ENCODE measurements around the gene PSKH1. TPM values are rescaled to one million over a fixed set of nuclear protein-coding genes. Genes with fewer than 3 reads are reported as not detected.

The PSKH1 gene
- polyA plus RNA-seq, 2 of the 4 experiments (the other 2 are of a cell fraction), result 15.1 to 15.8 TPM

- Histone ChIP-seq H3K27ac (no peak overlapping the region), H3K4me3 (no peak overlapping the region), H3K4me2 (no peak overlapping the region), H3K4me1 (peaks cover 9% of the 10 kb centered on the region; the same call in 1 of the 3 replicates), H3K9me3 (no peaks in the 10 kb centered on the region)
- DNase-seq (ENCODE audit: low read depth in 1 of 2, low spot score in 1 of 2) (no peak), FAIRE-seq (no peak), ATAC-seq (no peak)
- ChIA-PET CTCF (interaction anchor here (0.8 to 17.4 kb wide), 11 partner anchors 11 to 365 kb away, joined by 3 to 370 read pairs (median 4); partner anchors contain the start of genes CTRL, EDC4 and PSMB10), POLR2A (no interaction called here)
- WGBS (ENCODE audit: missing lambda C conversion rate), result 95% methylated on average over 19 of the region's 19 CpGs
- TF ChIP-seq FOXS1 (CRISPR knock-in tag; IDR thresholded peaks at IDR 0.05) (no peak), HEYL (CRISPR knock-in tag; IDR thresholded peaks at IDR 0.05) (no peak), ZFP36 (IDR thresholded peaks at IDR 0.05; ENCODE audit: borderline replicate concordance, partially characterized antibody) (no peak), RAD21 (conservative IDR thresholded peaks at IDR 0.05 in 1 of 2, IDR thresholded peaks at IDR 0.05 in 1 of 2) (no peak), E2F6 (IDR thresholded peaks at IDR 0.05; ENCODE audit: borderline replicate concordance, low read depth) (no peak), MYC (IDR thresholded peaks at IDR 0.05; ENCODE audit: borderline replicate concordance, low read length) (no peak), ZSCAN20 (CRISPR knock-in tag; IDR thresholded peaks at IDR 0.05) (no peak), MAZ (IDR thresholded peaks at IDR 0.05; ENCODE audit: borderline replicate concordance, low read depth, low read length) (no peak), HMGXB4 (CRISPR knock-in tag; IDR thresholded peaks at IDR 0.05; ENCODE audit: borderline replicate concordance) (no peak), BHLHE40 (IDR thresholded peaks at IDR 0.05; ENCODE audit: low read depth, low read length) (no peak), HOXB5 (CRISPR knock-in tag; IDR thresholded peaks at IDR 0.05) (no peak), RCOR1 (IDR thresholded peaks at IDR 0.05; ENCODE audit: low read depth, low read length) (no peak), SMC3 (IDR thresholded peaks at IDR 0.05) (no peak)
Measured at GRCh38 chr16:67885976-67886375, 7.1 kb upstream of the PSKH1 start.

GRCh38 chr16:67886387-67886786 lies 6.7 kb upstream of the PSKH1 start:
- FAIRE-seq, result no peak
- no peak overlapping the region for H3K4me2 ChIP-seq
- no peak for DNase-seq (ENCODE audit: low read depth in 1 of 2, low spot score in 1 of 2)
- H3K4me3 ChIP-seq, result no peak overlapping the region
- H3K4me1 ChIP-seq, result peaks cover 9% of the 10 kb centered on the region; the same call in 1 of the 3 replicates
- 95% methylated on average over 5 of the region's 5 CpGs for WGBS (ENCODE audit: missing lambda C conversion rate)
- no peak for ATAC-seq
- H3K27ac ChIP-seq, result no peak overlapping the region
- no peak for TF ChIP-seq KDM5A (IDR thresholded peaks at IDR 0.05)
- no peak for TF ChIP-seq MAX (IDR thresholded peaks at IDR 0.05)
- no peak for TF ChIP-seq BCL3 (IDR thresholded peaks at IDR 0.05)
- no peak for TF ChIP-seq FOSL2 (IDR thresholded peaks at IDR 0.05)
- TF ChIP-seq FOSL2 (CRISPR knock-in tag; IDR thresholded peaks at IDR 0.05), result no peak
- no peak for TF ChIP-seq HMGXB4 (CRISPR knock-in tag; IDR thresholded peaks at IDR 0.05; ENCODE audit: borderline replicate concordance)
- TF ChIP-seq FOSB (CRISPR knock-in tag; IDR thresholded peaks at IDR 0.05), result no peak
- no peak for TF ChIP-seq TP53 (CRISPR knock-in tag; IDR thresholded peaks at IDR 0.05)
- no peak for TF ChIP-seq CEBPB (IDR thresholded peaks at IDR 0.05)
- no peak for TF ChIP-seq NR3C1 (IDR thresholded peaks at IDR 0.05)
- TF ChIP-seq SMC3 (IDR thresholded peaks at IDR 0.05), result no peak
- TF ChIP-seq HEYL (CRISPR knock-in tag; IDR thresholded peaks at IDR 0.05), result no peak
- TF ChIP-seq HOXB13 (CRISPR knock-in tag; IDR thresholded peaks at IDR 0.05; ENCODE audit: low read depth), result no peak
- no peak for TF ChIP-seq GATA3 (IDR thresholded peaks at IDR 0.05; ENCODE audit: borderline replicate concordance)
- POLR2A ChIA-PET, result no interaction called here
- no peaks in the 10 kb centered on the region for H3K9me3 ChIP-seq
- CTCF ChIA-PET, result interaction anchor here (0.8 to 17.4 kb wide), 11 partner anchors 12 to 366 kb away, joined by 3 to 370 read pairs (median 4); partner anchors contain the start of genes CTRL, EDC4 and PSMB10
